ENCODE data around the gene RAPGEF3.
A peak's percentile ranks its signal among the peaks of the same experiment; 100 is the strongest.

Gene RAPGEF3

GRCh38 chr12:47725893-47726292, 32.8 kb downstream of the RAPGEF3 start:
- no peak for TF ChIP-seq CTCF (conservative IDR thresholded peaks at IDR 0.05; ENCODE audit: low read depth, low read length)
- DNase-seq (ENCODE audit: low read depth): peak; percentile 36
- no peak overlapping the region for H3K4me3 ChIP-seq (ENCODE audit: low read length)

GRCh38 chr12:47725091-47725772, 33.4 kb downstream of the RAPGEF3 start, which contains the start of gene ENDOU:
TSS of gene ENDOU (minus strand) at chr12:47725490. CDS start at chr12:47725413, 77 bp downstream.
- TF ChIP-seq CTCF (conservative IDR thresholded peaks at IDR 0.05; ENCODE audit: low read depth, low read length): no peak
- no peak within 1 kb of the TSS for H3K4me3 ChIP-seq (ENCODE audit: low read length)
- DNase-seq (ENCODE audit: low read depth): no peak

- DNase-seq (ENCODE audit: low read depth): no peak
- no peak for TF ChIP-seq CTCF (conservative IDR thresholded peaks at IDR 0.05; ENCODE audit: low read depth, low read length)
- H3K4me3 ChIP-seq (ENCODE audit: low read length): no peak overlapping the region
Measured at GRCh38 chr12:47722941-47723631, 35.6 kb downstream of the RAPGEF3 start.

GRCh38 chr12:47722136-47722834, 36.4 kb downstream of the RAPGEF3 start:
- no peak for DNase-seq (ENCODE audit: low read depth)
- no peak for TF ChIP-seq CTCF (conservative IDR thresholded peaks at IDR 0.05; ENCODE audit: low read depth, low read length)
- no peak overlapping the region for H3K4me3 ChIP-seq (ENCODE audit: low read length)

GRCh38 chr12:47721431-47721973, 37.2 kb downstream of the RAPGEF3 start:
- TF ChIP-seq CTCF (conservative IDR thresholded peaks at IDR 0.05; ENCODE audit: low read depth, low read length): no peak
- DNase-seq (ENCODE audit: low read depth): no peak
- no peak overlapping the region for H3K4me3 ChIP-seq (ENCODE audit: low read length)

GRCh38 chr12:47718531-47718930, 40.1 kb downstream of the RAPGEF3 start:
- TF ChIP-seq CTCF (conservative IDR thresholded peaks at IDR 0.05; ENCODE audit: low read depth, low read length): no peak
- no peak for DNase-seq (ENCODE audit: low read depth)
- H3K4me3 ChIP-seq (ENCODE audit: low read length): no peak overlapping the region

Measured in retinal pigment epithelial cell (primary cell).